Esophagus muscularis mucosa (tissue), 4 donors: ENCODE measurements around the gene DNAH7. TPM values are rescaled to one million over a fixed set of nuclear protein-coding genes. Genes with fewer than 3 reads are reported as not detected.

Source experiments
- DNase-seq: peaks from one replicate; pipeline ENCODE4 v3.0.0-alpha.2; 2017; ENCODE audit errors: extremely low spot score
- H3K27ac ChIP-seq, 4 donors: fragments of 200-600 bp; sonication (generic); replicated peaks in 1 of 4; 1 replicate in 3 of 4; 2 replicates in 1 of 4; pipeline ENCODE4 v1.5.1; 2016 to 2019; ENCODE audit warnings: mild to moderate bottlenecking in 1 of 4
- H3K27me3 ChIP-seq, 4 donors: fragments of 200-600 bp; sonication (generic); one replicate each; pipeline versions ENCODE4 v1.5.1 to v1.6.0; 2016 to 2019
- H3K36me3 ChIP-seq, 4 donors: fragments of 200-600 bp; sonication (generic); one replicate each; pipeline ENCODE4 v1.5.1; 2016 to 2019
- H3K4me1 ChIP-seq, 4 donors: fragments of 200-600 bp; sonication (generic); one replicate each; pipeline ENCODE4 v1.5.1; 2016 to 2019
- H3K4me3 ChIP-seq, 4 donors: fragments of 200-600 bp; sonication (generic); 1 replicate in 2 of 4; 2 replicates in 2 of 4; pipeline ENCODE4 v1.5.1; 2016 to 2019; ENCODE audit warnings: mild to moderate bottlenecking in 4 of 4, moderate library complexity in 1 of 4
- H3K9me3 ChIP-seq, 4 donors: fragments of 200-600 bp; sonication (generic); 1 replicate in 3 of 4; 2 replicates in 1 of 4; pipeline ENCODE4 v1.5.1; 2016 to 2019
- EP300 ChIP-seq: sonication (generic); formaldehyde crosslinking; IDR thresholded peaks from one replicate; pipeline ENCODE4 v1.6.1; 2017; ENCODE audit warnings: antibody characterized with exemption
- POLR2A ChIP-seq: fragments of 450-650 bp; IDR thresholded peaks from one replicate; pipeline ENCODE4 v1.6.1; 2017; ENCODE audit warnings: antibody characterized with exemption, moderate library complexity, mild to moderate bottlenecking, low read depth
- POLR2AphosphoS5 ChIP-seq, 2 donors: sonication (generic); formaldehyde crosslinking; IDR thresholded peaks; one replicate each; pipeline ENCODE4 v1.6.1; 2017; ENCODE audit warnings: antibody characterized with exemption in 2 of 2
- WGBS: methylation state at CpG from one replicate; pipeline ENCODE4 v1.1.5; 2018; 5-methylcytosine and 5-hydroxymethylcytosine counted together
- intact Hi-C: fragments of 100-400 bp; cut with DNase I; formaldehyde crosslinking; loops from one replicate; pipeline ENCODE4 v1.15.1; 2023
- total RNA-seq, 4 donors: library from RNA; depleted of rRNA; stranded (reverse); fragments of >200 nt; gene quantifications; one replicate each; pipeline versions ENCODE4 v1.1.0 to v1.2.1, GENCODE V29; 2016
- TF ChIP-seq, protein P1 (sequence below), 3 experiments: fragments of 200-600 bp in 2 of 3; fragments of 450-650 bp in 1 of 3; sonication (generic) in 2 of 3; IDR thresholded peaks; one replicate each; pipeline ENCODE4 v1.5.1; 2017 to 2019; ENCODE audit warnings: antibody characterized with exemption in 3 of 3, mild to moderate bottlenecking in 2 of 3, moderate library complexity in 1 of 3

DNAH7 gene
- total RNA-seq, 4 donors from 2014 or later: 0.39 to 0.98 (median 0.66) TPM

GRCh38 chr2:195993623-195994022 lies 75.0 kb downstream of the DNAH7 start:
- no peak for DNase-seq
- H3K36me3 ChIP-seq: no peaks in the 10 kb centered on the region
- intact Hi-C loops: no loop called here
- H3K27me3 ChIP-seq: no peaks in the 10 kb centered on the region
- no peak overlapping the region for H3K27ac ChIP-seq
- H3K4me3 ChIP-seq: no peak overlapping the region
- TF ChIP-seq, protein P1, sequence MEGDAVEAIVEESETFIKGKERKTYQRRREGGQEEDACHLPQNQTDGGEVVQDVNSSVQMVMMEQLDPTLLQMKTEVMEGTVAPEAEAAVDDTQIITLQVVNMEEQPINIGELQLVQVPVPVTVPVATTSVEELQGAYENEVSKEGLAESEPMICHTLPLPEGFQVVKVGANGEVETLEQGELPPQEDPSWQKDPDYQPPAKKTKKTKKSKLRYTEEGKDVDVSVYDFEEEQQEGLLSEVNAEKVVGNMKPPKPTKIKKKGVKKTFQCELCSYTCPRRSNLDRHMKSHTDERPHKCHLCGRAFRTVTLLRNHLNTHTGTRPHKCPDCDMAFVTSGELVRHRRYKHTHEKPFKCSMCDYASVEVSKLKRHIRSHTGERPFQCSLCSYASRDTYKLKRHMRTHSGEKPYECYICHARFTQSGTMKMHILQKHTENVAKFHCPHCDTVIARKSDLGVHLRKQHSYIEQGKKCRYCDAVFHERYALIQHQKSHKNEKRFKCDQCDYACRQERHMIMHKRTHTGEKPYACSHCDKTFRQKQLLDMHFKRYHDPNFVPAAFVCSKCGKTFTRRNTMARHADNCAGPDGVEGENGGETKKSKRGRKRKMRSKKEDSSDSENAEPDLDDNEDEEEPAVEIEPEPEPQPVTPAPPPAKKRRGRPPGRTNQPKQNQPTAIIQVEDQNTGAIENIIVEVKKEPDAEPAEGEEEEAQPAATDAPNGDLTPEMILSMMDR (IDR thresholded peaks at IDR 0.05): no peak
- TF ChIP-seq EP300: no peak
- no peak for TF ChIP-seq POLR2AphosphoS5 (IDR thresholded peaks at IDR 0.05)
- no peak for TF ChIP-seq POLR2A
- H3K4me1 ChIP-seq: no peaks in the 10 kb centered on the region
- WGBS: 70% methylated on average over 2 of the region's 2 CpGs
- H3K9me3 ChIP-seq: no peaks in the 10 kb centered on the region

- Histone ChIP-seq H3K4me1 (peaks cover 0 to 7% (median 3%) of the 10 kb centered on the region in 4 donors), H3K9me3 (no peaks in the 10 kb centered on the region), H3K27me3 (no peaks in the 10 kb centered on the region), H3K4me3 (no peak overlapping the region), H3K36me3 (no peaks in the 10 kb centered on the region), H3K27ac (no peak overlapping the region)
- intact Hi-C loops: no loop called here
- TF ChIP-seq, protein P1 (IDR thresholded peaks at IDR 0.05): no peak
- no peak for TF ChIP-seq EP300
- TF ChIP-seq POLR2A: no peak
- no peak for TF ChIP-seq POLR2AphosphoS5 (IDR thresholded peaks at IDR 0.05)
- DNase-seq: no peak
- WGBS: 74% methylated on average over 3 of the region's 3 CpGs
Measured at GRCh38 chr2:195985741-195986140, 82.9 kb downstream of the DNAH7 start.

GRCh38 chr2:195984923-195985726 lies 83.5 kb downstream of the DNAH7 start:
- Histone ChIP-seq H3K9me3 (no peaks in the 10 kb centered on the region), H3K4me3 (no peak overlapping the region), H3K36me3 (no peaks in the 10 kb centered on the region), H3K27me3 (no peaks in the 10 kb centered on the region), H3K27ac (no peak overlapping the region), H3K4me1 (peaks cover 0 to 7% (median 3%) of the 10 kb centered on the region in 4 donors)
- no peak for TF ChIP-seq POLR2AphosphoS5 (IDR thresholded peaks at IDR 0.05)
- TF ChIP-seq EP300: no peak
- TF ChIP-seq POLR2A: no peak
- TF ChIP-seq, protein P1 (IDR thresholded peaks at IDR 0.05): no peak
- no peak for DNase-seq
- WGBS: 21% methylated on average over 2 of the region's 2 CpGs
- intact Hi-C loops: no loop called here

GRCh38 chr2:195967336-195967735 lies 101.3 kb downstream of the DNAH7 start:
- WGBS: 41% methylated on average over 2 of the region's 2 CpGs
- Histone ChIP-seq H3K36me3 (no peaks in the 10 kb centered on the region), H3K4me1 (no peaks in the 10 kb centered on the region), H3K27me3 (no peaks in the 10 kb centered on the region), H3K4me3 (no peak overlapping the region), H3K27ac (no peak overlapping the region), H3K9me3 (no peaks in the 10 kb centered on the region)
- DNase-seq: no peak
- intact Hi-C loops: no loop called here
- TF ChIP-seq POLR2AphosphoS5 (IDR thresholded peaks at IDR 0.05) (no peak), POLR2A (no peak), EP300 (no peak)
- TF ChIP-seq, protein P1 (IDR thresholded peaks at IDR 0.05): no peak

DNA sequence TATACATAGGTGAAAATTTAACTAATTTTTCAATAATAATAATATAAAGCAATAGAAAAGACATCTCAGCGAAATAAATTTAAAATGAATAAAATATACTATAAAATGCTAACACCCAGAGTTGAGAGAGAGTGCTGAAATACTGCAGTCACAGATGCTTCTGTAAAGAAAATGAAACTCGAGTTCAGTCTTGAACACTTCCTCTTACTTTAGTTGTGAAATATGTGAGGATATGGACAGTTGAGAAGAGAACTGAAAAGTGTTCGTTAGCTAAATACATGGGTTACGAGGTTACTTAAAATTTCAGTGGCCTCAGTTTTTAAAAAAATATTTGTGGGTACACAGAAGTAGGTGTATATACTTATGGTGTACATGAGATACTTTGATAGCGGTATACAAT lies 106.8 kb downstream of the DNAH7 start:
- H3K9me3 ChIP-seq: no peaks in the 10 kb centered on the region
- no peak overlapping the region for H3K4me3 ChIP-seq
- peaks cover 0 to 4% (median 0%) of the 10 kb centered on the region in 4 donors for H3K36me3 ChIP-seq
- TF ChIP-seq POLR2AphosphoS5 (IDR thresholded peaks at IDR 0.05) (no peak), EP300 (no peak), POLR2A (no peak)
- TF ChIP-seq, protein P1 (IDR thresholded peaks at IDR 0.05): no peak
- intact Hi-C loops: no loop called here
- H3K27ac ChIP-seq: no peak overlapping the region
- H3K4me1 ChIP-seq: no peaks in the 10 kb centered on the region
- WGBS: 75% methylated on average over 5 of the region's 5 CpGs
- no peak for DNase-seq
- no peaks in the 10 kb centered on the region for H3K27me3 ChIP-seq
